Measurements from ENCODE around the gene BRPF1. TPM values are rescaled to one million over a fixed set of nuclear protein-coding genes. Genes with fewer than 3 reads are reported as not detected.

Gene BRPF1
- polyA plus RNA-seq, 1 donor from 2014 or later: 14.9 TPM

- no peak overlapping the region for H3K4me2 ChIP-seq (ENCODE audit: low read length)
Observed at GRCh38 chr3:9795207-9795606, 63.7 kb downstream of the BRPF1 start.

GRCh38 chr3:9797196-9797945 lies 65.8 kb downstream of the BRPF1 start:
- Histone ChIP-seq H3K9me2 (ENCODE audit: insufficient read depth, low read length) (no peaks in the 10 kb centered on the region), H3F3A (ENCODE audit: insufficient read depth, low read length, poor library complexity, severe bottlenecking) (no peaks in the 10 kb centered on the region), H3K9me3 (ENCODE audit: low read length) (no peaks in the 10 kb centered on the region), H3K4me2 (ENCODE audit: low read length) (no peak overlapping the region), H3K27ac (ENCODE audit: low read length) (no peak overlapping the region), H3K4me3 (ENCODE audit: low read length) (no peak overlapping the region), H4K20me1 (ENCODE audit: insufficient read depth) (no peaks in the 10 kb centered on the region), H3K36me3 (ENCODE audit: insufficient read depth, low read length) (no peaks in the 10 kb centered on the region), H3K79me2 (replicated peaks; ENCODE audit: insufficient read depth, low read length) (peaks cover 26% of the 10 kb centered on the region), H2AFZ (ENCODE audit: low read depth, low read length) (no peak overlapping the region), H3K9ac (ENCODE audit: low read length) (no peak overlapping the region), H3K27me3 (ENCODE audit: insufficient read depth, low read depth, low read length) (no peaks in the 10 kb centered on the region)
- TF ChIP-seq MXI1 (conservative IDR thresholded peaks at IDR 0.05; ENCODE audit: poor library complexity, severe bottlenecking) (no peak), REST (IDR thresholded peaks at IDR 0.05; ENCODE audit: borderline replicate concordance) (no peak), POLR2AphosphoS5 (IDR thresholded peaks at IDR 0.05) (no peak), TAF1 (IDR thresholded peaks at IDR 0.05; ENCODE audit: low read depth) (no peak), SMC3 (conservative IDR thresholded peaks at IDR 0.05; ENCODE audit: poor library complexity) (no peak), EP300 (conservative IDR thresholded peaks at IDR 0.05; ENCODE audit: poor library complexity, severe bottlenecking) (no peak), EZH2 (IDR thresholded peaks at IDR 0.05; ENCODE audit: borderline replicate concordance, insufficient read depth, low read length, poor library complexity, severe bottlenecking) (no peak), CTCF (IDR thresholded peaks at IDR 0.05; ENCODE audit: poor library complexity, severe bottlenecking) (no peak), RAD21 (conservative IDR thresholded peaks at IDR 0.05) (no peak)

More at GRCh38 chr3:9795207-9795606, 63.7 kb downstream of the BRPF1 start:
- no peaks in the 10 kb centered on the region for H3K9me3 ChIP-seq (ENCODE audit: low read length)
- H3K27me3 ChIP-seq (ENCODE audit: insufficient read depth, low read depth, low read length): no peaks in the 10 kb centered on the region
- peaks cover 5% of the 10 kb centered on the region for H3K36me3 ChIP-seq (ENCODE audit: insufficient read depth, low read length)
- H3K79me2 ChIP-seq (replicated peaks; ENCODE audit: insufficient read depth, low read length): peaks cover 30% of the 10 kb centered on the region
- no peak overlapping the region for H3K9ac ChIP-seq (ENCODE audit: low read length)
- no peak overlapping the region for H3K27ac ChIP-seq (ENCODE audit: low read length)
- no peak overlapping the region for H3K4me3 ChIP-seq (ENCODE audit: low read length)
- no peaks in the 10 kb centered on the region for H3K9me2 ChIP-seq (ENCODE audit: insufficient read depth, low read length)
- TF ChIP-seq RAD21 (conservative IDR thresholded peaks at IDR 0.05) (no peak), SMC3 (conservative IDR thresholded peaks at IDR 0.05; ENCODE audit: poor library complexity) (no peak), EZH2 (IDR thresholded peaks at IDR 0.05; ENCODE audit: borderline replicate concordance, insufficient read depth, low read length, poor library complexity, severe bottlenecking) (no peak), EP300 (conservative IDR thresholded peaks at IDR 0.05; ENCODE audit: poor library complexity, severe bottlenecking) (no peak), MXI1 (conservative IDR thresholded peaks at IDR 0.05; ENCODE audit: poor library complexity, severe bottlenecking) (no peak)
- H2AFZ ChIP-seq (ENCODE audit: low read depth, low read length): no peak overlapping the region
- no peaks in the 10 kb centered on the region for H3F3A ChIP-seq (ENCODE audit: insufficient read depth, low read length, poor library complexity, severe bottlenecking)
- no peaks in the 10 kb centered on the region for H4K20me1 ChIP-seq (ENCODE audit: insufficient read depth)

Other genes with a start within 250 kb of the BRPF1 start
- 37.1 and 37.4 TPM in 2 replicates for gene LHFPL4, start 177.9 kb upstream of the BRPF1 start, polyA plus RNA-seq
- 39.6 and 44.9 TPM in 2 replicates for gene MTMR14, start 82.2 kb upstream of the BRPF1 start, polyA plus RNA-seq
- gene CPNE9, start 27.9 kb upstream of the BRPF1 start, polyA plus RNA-seq: 0.32 TPM in 1 of 2 replicates, not detected in the other
- gene OGG1, start 18.2 kb downstream of the BRPF1 start, polyA plus RNA-seq: 34.4 and 40.3 TPM in 2 replicates
- 18.7 and 21.3 TPM in 2 replicates for gene CAMK1, start 38.2 kb downstream of the BRPF1 start, polyA plus RNA-seq
- 55.4 and 64.0 TPM in 2 replicates for gene TADA3, start 60.7 kb downstream of the BRPF1 start, polyA plus RNA-seq
- 179 and 188 TPM in 2 replicates for gene ARPC4, start 61.3 kb downstream of the BRPF1 start, polyA plus RNA-seq
- 47.6 and 78.3 TPM in 2 replicates for gene TTLL3, start 78.5 kb downstream of the BRPF1 start, polyA plus RNA-seq
- 35.2 TPM in 2 replicates for gene RPUSD3, start 112.3 kb downstream of the BRPF1 start, polyA plus RNA-seq
- gene CIDEC, start 148.5 kb downstream of the BRPF1 start, polyA plus RNA-seq: not detected in 2 replicates
- 22.5 and 26.5 TPM in 2 replicates for gene JAGN1, start 158.9 kb downstream of the BRPF1 start, polyA plus RNA-seq
- gene IL17RE, start 171.1 kb downstream of the BRPF1 start, polyA plus RNA-seq: 0.52 TPM in 1 of 2 replicates, not detected in the other
- gene IL17RC, start 185.4 kb downstream of the BRPF1 start, polyA plus RNA-seq: 0.54 TPM in 1 of 2 replicates, not detected in the other
- gene CRELD1, start 202.1 kb downstream of the BRPF1 start, polyA plus RNA-seq: 48.9 and 59.8 TPM in 2 replicates
- gene PRRT3, start 220.7 kb downstream of the BRPF1 start, polyA plus RNA-seq: 2.9 and 4.3 TPM in 2 replicates